ENCODE results near the gene HOXA3. TPM values are rescaled to one million over a fixed set of nuclear protein-coding genes. Genes with fewer than 3 reads are reported as not detected.
A peak's percentile ranks its signal among the peaks of the same experiment; 100 is the strongest.

Gene HOXA3
- total RNA-seq, 1 experiment from 2014 or later: not detected

- peak; percentile 14 for DNase-seq
- TF ChIP-seq, protein P1, sequence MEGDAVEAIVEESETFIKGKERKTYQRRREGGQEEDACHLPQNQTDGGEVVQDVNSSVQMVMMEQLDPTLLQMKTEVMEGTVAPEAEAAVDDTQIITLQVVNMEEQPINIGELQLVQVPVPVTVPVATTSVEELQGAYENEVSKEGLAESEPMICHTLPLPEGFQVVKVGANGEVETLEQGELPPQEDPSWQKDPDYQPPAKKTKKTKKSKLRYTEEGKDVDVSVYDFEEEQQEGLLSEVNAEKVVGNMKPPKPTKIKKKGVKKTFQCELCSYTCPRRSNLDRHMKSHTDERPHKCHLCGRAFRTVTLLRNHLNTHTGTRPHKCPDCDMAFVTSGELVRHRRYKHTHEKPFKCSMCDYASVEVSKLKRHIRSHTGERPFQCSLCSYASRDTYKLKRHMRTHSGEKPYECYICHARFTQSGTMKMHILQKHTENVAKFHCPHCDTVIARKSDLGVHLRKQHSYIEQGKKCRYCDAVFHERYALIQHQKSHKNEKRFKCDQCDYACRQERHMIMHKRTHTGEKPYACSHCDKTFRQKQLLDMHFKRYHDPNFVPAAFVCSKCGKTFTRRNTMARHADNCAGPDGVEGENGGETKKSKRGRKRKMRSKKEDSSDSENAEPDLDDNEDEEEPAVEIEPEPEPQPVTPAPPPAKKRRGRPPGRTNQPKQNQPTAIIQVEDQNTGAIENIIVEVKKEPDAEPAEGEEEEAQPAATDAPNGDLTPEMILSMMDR (conservative IDR thresholded peaks at IDR 0.05): no peak
- no peak overlapping the region for H2BK15ac ChIP-seq (ENCODE audit: low read depth, low read length)
- Mint-ChIP-seq H3K36me3 (ENCODE audit: insufficient read depth in 1 of 3, low read depth in 3 of 3) (peaks cover 0 to 6% (median 0%) of the 10 kb centered on the region in 3 experiments; a peak in 3 of 7 replicates), H3K27ac (no peak overlapping the region), H3K27me3 (ENCODE audit: low read depth) (peaks cover 98% of the 10 kb centered on the region), H3K4me3 (peak overlapping the region in 1 of 2 experiments; percentile 17; a peak in 2 of 5 replicates), H3K4me1 (peaks cover 3 to 11% of the 10 kb centered on the region in 2 experiments; a peak in 3 of 4 replicates), H3K9me3 (peaks cover 13 to 24% of the 10 kb centered on the region in 2 experiments)
- no peak overlapping the region for H3K27ac ChIP-seq (ENCODE audit: insufficient read length, low read depth, low read length)
- H3K4me2 ChIP-seq (ENCODE audit: insufficient read depth, insufficient read length, low read length): no peak overlapping the region
- no peaks in the 10 kb centered on the region for H3K9me3 ChIP-seq (ENCODE audit: control insufficient read depth, low read depth, low read length)
- no peaks in the 10 kb centered on the region for H3K79me2 ChIP-seq (ENCODE audit: insufficient read depth, low read length)
- H3K27me3 ChIP-seq (ENCODE audit: insufficient read depth, low read length): peaks cover 97% of the 10 kb centered on the region
- no peak overlapping the region for H4K8ac ChIP-seq (replicated peaks; ENCODE audit: insufficient read length, low read depth, low read length)
- no peak overlapping the region for H3K56ac ChIP-seq (ENCODE audit: insufficient read length, low read depth, low read length)
- H4K91ac ChIP-seq (ENCODE audit: insufficient read length, low read depth, low read length): no peak overlapping the region
- H3K79me1 ChIP-seq (ENCODE audit: insufficient read depth, low read depth, low read length, poor library complexity, severe bottlenecking): no peaks in the 10 kb centered on the region
- no peak overlapping the region for H2AFZ ChIP-seq (ENCODE audit: low read length)
- H3K18ac ChIP-seq (ENCODE audit: insufficient read length, low read depth, low read length): no peak overlapping the region
- H2AK5ac ChIP-seq (ENCODE audit: insufficient read length, low read length): no peak overlapping the region
- no peak overlapping the region for H3K23ac ChIP-seq (ENCODE audit: insufficient read length, low read depth, low read length)
- no peaks in the 10 kb centered on the region for H3K4me1 ChIP-seq (ENCODE audit: insufficient read depth, low read length)
- no peak overlapping the region for H3T11ph ChIP-seq (ENCODE audit: low read length)
- no peak overlapping the region for H2BK20ac ChIP-seq (ENCODE audit: low read depth, low read length, poor library complexity, severe bottlenecking)
- no peak overlapping the region for H2BK120ac ChIP-seq (ENCODE audit: low read depth, low read length, poor library complexity, severe bottlenecking)
- no peak overlapping the region for H3K9ac ChIP-seq (ENCODE audit: extremely low read depth, insufficient read length, low read length)
- H2BK5ac ChIP-seq (ENCODE audit: insufficient read length, low read length): no peak overlapping the region
- no peak overlapping the region for H3K4ac ChIP-seq (ENCODE audit: low read depth, low read length)
- WGBS (ENCODE audit: extremely low coverage, insufficient read length, low lambda C conversion rate): no CpG with 5 or more reads among the region's 30 CpGs
- H3K23me2 ChIP-seq (ENCODE audit: insufficient read length, low read depth, low read length, poor library complexity, severe bottlenecking): no peaks in the 10 kb centered on the region
- H4K5ac ChIP-seq (ENCODE audit: insufficient read length, low read depth, low read length): no peak overlapping the region
- no peak overlapping the region for H2BK12ac ChIP-seq (ENCODE audit: insufficient read length, low read depth, low read length)
- no peak overlapping the region for H3K14ac ChIP-seq (ENCODE audit: insufficient read depth, low read length)
- H4K20me1 ChIP-seq (ENCODE audit: control insufficient read depth, insufficient read depth, insufficient read length): no peaks in the 10 kb centered on the region
These were observed 4.7 kb upstream of the HOXA3 start for GRCh38 chr7:27156916-27157701.

Data from H9 (cell line).